Breast epithelium (tissue), 4 donors: ENCODE measurements around the gene TIMM29. TPM values are rescaled to one million over a fixed set of nuclear protein-coding genes. Genes with fewer than 3 reads are reported as not detected.

Experiments
- DNase-seq, 2 donors: peaks; one replicate each; pipeline ENCODE4 v3.0.0-alpha.2; 2019; ENCODE audit warnings: low spot score in 2 of 2
- H3K27ac ChIP-seq, 2 donors: fragments of 200-600 bp; sonication (generic) in 1 of 2; one replicate each; pipeline ENCODE4 v1.5.1; 2016 to 2019; ENCODE audit warnings: mild to moderate bottlenecking in 1 of 2
- H3K27me3 ChIP-seq, 2 donors: fragments of 200-600 bp; sonication (generic) in 1 of 2; one replicate each; pipeline versions ENCODE4 v1.5.1 to v1.6.0; 2017 to 2019; ENCODE audit warnings: control low read depth in 1 of 2, mild to moderate bottlenecking in 1 of 2
- H3K36me3 ChIP-seq: fragments of 200-600 bp; one replicate; pipeline ENCODE4 v1.5.1; 2019
- H3K4me1 ChIP-seq, 2 donors: fragments of 200-600 bp; sonication (generic); one replicate each; pipeline ENCODE4 v1.5.1; 2016 to 2019; ENCODE audit warnings: control low read depth in 1 of 2
- H3K4me3 ChIP-seq, 3 donors: fragments of 200-600 bp; sonication (generic); 1 replicate in 2 of 3; 2 replicates in 1 of 3; pipeline ENCODE4 v1.5.1; 2016 to 2019; ENCODE audit warnings: mild to moderate bottlenecking in 3 of 3, moderate library complexity in 2 of 3
- H3K9me3 ChIP-seq, 2 donors: fragments of 200-600 bp; sonication (generic) in 1 of 2; one replicate each; pipeline ENCODE4 v1.5.1; 2016 to 2019; ENCODE audit warnings: control low read depth in 1 of 2
- CTCF ChIP-seq, 3 donors: fragments of 450-650 bp; IDR thresholded peaks; one replicate each; pipeline ENCODE4 v1.5.1; 2016 to 2017; ENCODE audit warnings: antibody characterized with exemption in 3 of 3, mild to moderate bottlenecking in 3 of 3, moderate library complexity in 3 of 3
- POLR2A ChIP-seq: fragments of 450-650 bp; IDR thresholded peaks from one replicate; pipeline ENCODE4 v1.6.1; 2016; ENCODE audit warnings: antibody characterized with exemption, mild to moderate bottlenecking, moderate library complexity
- POLR2AphosphoS5 ChIP-seq, 3 donors: sonication (generic); formaldehyde crosslinking; IDR thresholded peaks; one replicate each; pipeline ENCODE4 v1.6.1; 2017; ENCODE audit warnings: antibody characterized with exemption in 3 of 3
- intact Hi-C: fragments of 100-400 bp; cut with DNase I; formaldehyde crosslinking; loops from one replicate; pipeline ENCODE4 v1.15.1; 2023; ENCODE audit warnings: low total_unique reads
- total RNA-seq, 3 donors: library from RNA; depleted of rRNA; stranded (reverse); fragments of >200 nt; gene quantifications; one replicate each; pipeline ENCODE4 v1.1.0, GENCODE V29; 2016

Gene TIMM29
- total RNA-seq, 3 donors from 2014 or later: 21.1 to 31.6 (median 21.6) TPM

GRCh38 chr19:10921199-10921909 lies 7.3 kb upstream of the TIMM29 start:
- no peak for DNase-seq
- TF ChIP-seq CTCF (IDR thresholded peaks at IDR 0.05): no peak
- no peak for TF ChIP-seq POLR2A
- TF ChIP-seq POLR2AphosphoS5 (IDR thresholded peaks at IDR 0.05): no peak
- intact Hi-C loops: no loop called here
- no peaks in the 10 kb centered on the region for H3K4me1 ChIP-seq
- H3K36me3 ChIP-seq: no peaks in the 10 kb centered on the region
- H3K27me3 ChIP-seq: no peaks in the 10 kb centered on the region
- no peak overlapping the region for H3K27ac ChIP-seq
- H3K4me3 ChIP-seq: no peak overlapping the region
- no peaks in the 10 kb centered on the region for H3K9me3 ChIP-seq

GRCh38 chr19:10921910-10922637 lies 6.5 kb upstream of the TIMM29 start:
- H3K4me1 ChIP-seq: no peaks in the 10 kb centered on the region
- H3K36me3 ChIP-seq: no peaks in the 10 kb centered on the region
- no peak for DNase-seq
- H3K4me3 ChIP-seq: no peak overlapping the region
- TF ChIP-seq POLR2AphosphoS5 (IDR thresholded peaks at IDR 0.05): no peak
- TF ChIP-seq POLR2A: no peak
- TF ChIP-seq CTCF (IDR thresholded peaks at IDR 0.05): no peak
- intact Hi-C loops: no loop called here
- no peaks in the 10 kb centered on the region for H3K9me3 ChIP-seq
- H3K27me3 ChIP-seq: no peaks in the 10 kb centered on the region
- H3K27ac ChIP-seq: no peak overlapping the region

- H3K4me1 ChIP-seq: peaks cover 0 to 4% of the 10 kb centered on the region in 2 donors
- H3K4me3 ChIP-seq: no peak overlapping the region
- no peak for DNase-seq
- intact Hi-C loops: no loop called here
- H3K27me3 ChIP-seq: no peaks in the 10 kb centered on the region
- TF ChIP-seq CTCF (IDR thresholded peaks at IDR 0.05) (no peak), POLR2AphosphoS5 (IDR thresholded peaks at IDR 0.05) (no peak), POLR2A (no peak)
- no peaks in the 10 kb centered on the region for H3K36me3 ChIP-seq
- no peaks in the 10 kb centered on the region for H3K9me3 ChIP-seq
- no peak overlapping the region for H3K27ac ChIP-seq
Observed at GRCh38 chr19:10922638-10923014, 6.0 kb upstream of the TIMM29 start.

- no peak for DNase-seq
- Histone ChIP-seq H3K27ac (peak overlapping the region in 1 of 2 donors; percentile 12), H3K4me3 (no peak overlapping the region), H3K27me3 (no peaks in the 10 kb centered on the region), H3K9me3 (no peaks in the 10 kb centered on the region), H3K36me3 (no peaks in the 10 kb centered on the region), H3K4me1 (peaks cover 0 to 6% of the 10 kb centered on the region in 2 donors)
- TF ChIP-seq POLR2AphosphoS5 (IDR thresholded peaks at IDR 0.05): no peak
- no peak for TF ChIP-seq POLR2A
- intact Hi-C loops: no loop called here
Observed at GRCh38 chr19:10923260-10924112, 5.1 kb upstream of the TIMM29 start.

- TF ChIP-seq POLR2A (no peak), CTCF (IDR thresholded peaks at IDR 0.05) (no peak), POLR2AphosphoS5 (IDR thresholded peaks at IDR 0.05) (no peak)
- peaks cover 0 to 10% of the 10 kb centered on the region in 2 donors for H3K4me1 ChIP-seq
- no peaks in the 10 kb centered on the region for H3K27me3 ChIP-seq
Observed at GRCh38 chr19:10924597-10924996, 4.0 kb upstream of the TIMM29 start.

More at GRCh38 chr19:10924597-10924996, 4.0 kb upstream of the TIMM29 start:
- DNase-seq: no peak
- Histone ChIP-seq H3K9me3 (no peaks in the 10 kb centered on the region), H3K27ac (no peak overlapping the region), H3K36me3 (no peaks in the 10 kb centered on the region), H3K4me3 (no peak overlapping the region)
- intact Hi-C loops: no loop called here
